ENCODE measurements around the gene CCDC85C. TPM values are rescaled to one million over a fixed set of nuclear protein-coding genes. Genes with fewer than 3 reads are reported as not detected.

The CCDC85C gene
- total and polyA plus RNA-seq, 10 of the 15 experiments (the other 5 are each of a cell fraction or from before 2014, with no cell fraction given): 0.03 to 3.6 (median 1.1) TPM

- ChIA-PET SMC1A (ENCODE audit: uncharacterized antibody, unreplicated experiment) (interaction anchor here (1.3 kb wide), 1 partner anchor 15 kb away, joined by 3 read pairs; no protein-coding TSS in a partner anchor), RAD21 (ENCODE audit: unreplicated experiment) (no interaction called here), CTCF (no interaction called here), POLR2A (interaction anchor here (0.5 kb wide), 1 partner anchor 46 kb away, joined by 3 read pairs; no protein-coding TSS in a partner anchor)
- TF ChIP-seq PML (IDR thresholded peaks at IDR 0.05; ENCODE audit: low read length): no peak
- no peak for TF ChIP-seq BCL11A (IDR thresholded peaks at IDR 0.05; ENCODE audit: low read depth, low read length)
- TF ChIP-seq RFX5 (IDR thresholded peaks at IDR 0.05; ENCODE audit: low read depth, low read length): no peak
- TF ChIP-seq IRF5 (IDR thresholded peaks at IDR 0.05; ENCODE audit: borderline replicate concordance): no peak
- TF ChIP-seq POLR2AphosphoS5 (IDR thresholded peaks at IDR 0.05; ENCODE audit: low read length): no peak
- Histone ChIP-seq H3K9ac (ENCODE audit: control insufficient read depth, insufficient read depth, low read length) (no peak overlapping the region), H3K36me3 (ENCODE audit: control insufficient read depth in 2 of 2, insufficient read depth in 2 of 2, low read length in 1 of 2) (no peaks in the 10 kb centered on the region), H3K4me2 (ENCODE audit: control insufficient read depth, insufficient read depth) (no peak overlapping the region), H3K9me3 (replicated peaks; ENCODE audit: control insufficient read depth, insufficient read depth, low read length) (no peaks in the 10 kb centered on the region), H4K20me1 (ENCODE audit: control insufficient read depth, insufficient read depth) (no peaks in the 10 kb centered on the region), H3K27me3 (replicated peaks in 1 of 2; ENCODE audit: control insufficient read depth in 2 of 2, insufficient read depth in 2 of 2, low read length in 1 of 2) (no peaks in the 10 kb centered on the region), H3K27ac (ENCODE audit: control insufficient read depth, insufficient read depth) (no peak overlapping the region), H2AFZ (ENCODE audit: control insufficient read depth, low read depth, low read length) (no peak overlapping the region), H3K4me3 (no peak overlapping the region), H3K4me1 (ENCODE audit: control insufficient read depth, insufficient read depth, low read length) (no peaks in the 10 kb centered on the region), H3K79me2 (ENCODE audit: control insufficient read depth, insufficient read depth, low read length) (no peaks in the 10 kb centered on the region)
- FAIRE-seq (no peak), DNase-seq (ENCODE audit: low read depth, low spot score) (no peak), ATAC-seq (no peak)
- WGBS (ENCODE audit: insufficient coverage, insufficient replicate concordance, low lambda C conversion rate, missing lambda C conversion rate): 8% methylated on average over 4 of the region's 4 CpGs
- in situ Hi-C loops (cut with MboI) (no loop called here), intact Hi-C loops (cut with micrococcal nuclease; ENCODE audit: unreplicated experiment) (no loop called here)
- no TSS peak for BruUV-seq (replicated peaks)
These were observed 60.6 kb downstream of the CCDC85C start for GRCh38 chr14:99543370-99543769.

DNA sequence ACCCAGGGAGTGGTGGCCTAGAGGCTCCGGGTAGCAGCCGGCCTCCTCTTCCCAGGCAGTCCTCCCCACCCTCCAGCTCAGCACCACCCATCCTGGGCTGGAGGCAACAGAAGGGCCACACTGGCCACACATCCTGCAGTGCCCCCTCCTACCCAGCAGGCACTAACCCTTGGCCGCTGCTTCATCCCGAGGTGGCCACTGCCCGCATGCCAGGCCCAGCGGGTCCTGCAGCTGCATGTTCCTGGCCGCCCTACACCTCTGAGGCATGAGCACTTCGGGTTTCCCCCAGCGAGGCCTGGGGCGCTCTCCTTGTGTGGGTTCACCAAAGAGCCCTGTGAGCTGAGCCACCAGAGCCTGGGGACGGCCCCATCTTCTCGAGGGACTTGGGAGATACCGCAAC lies 61.4 kb downstream of the CCDC85C start:
- ATAC-seq: no peak
- 50% methylated on average over 13 of the region's 13 CpGs for WGBS (ENCODE audit: insufficient coverage, insufficient replicate concordance, low lambda C conversion rate, missing lambda C conversion rate)
- ChIA-PET POLR2A (no interaction called here), SMC1A (ENCODE audit: uncharacterized antibody, unreplicated experiment) (no interaction called here), RAD21 (ENCODE audit: unreplicated experiment) (no interaction called here), CTCF (interaction anchor here (0.7 kb wide), 1 partner anchor 9 kb away, joined by 3 read pairs; no protein-coding TSS in a partner anchor)
- H2AFZ ChIP-seq (ENCODE audit: control insufficient read depth, low read depth, low read length): no peak overlapping the region
- H3K9me3 ChIP-seq (replicated peaks; ENCODE audit: control insufficient read depth, insufficient read depth, low read length): no peaks in the 10 kb centered on the region
- no peaks in the 10 kb centered on the region for H3K36me3 ChIP-seq (ENCODE audit: control insufficient read depth in 2 of 2, insufficient read depth in 2 of 2, low read length in 1 of 2)
- intact Hi-C loops (cut with micrococcal nuclease; ENCODE audit: unreplicated experiment) (no loop called here), in situ Hi-C loops (cut with MboI) (no loop called here)
- no peak for DNase-seq (ENCODE audit: low read depth, low spot score)
- TF ChIP-seq, protein P1, sequence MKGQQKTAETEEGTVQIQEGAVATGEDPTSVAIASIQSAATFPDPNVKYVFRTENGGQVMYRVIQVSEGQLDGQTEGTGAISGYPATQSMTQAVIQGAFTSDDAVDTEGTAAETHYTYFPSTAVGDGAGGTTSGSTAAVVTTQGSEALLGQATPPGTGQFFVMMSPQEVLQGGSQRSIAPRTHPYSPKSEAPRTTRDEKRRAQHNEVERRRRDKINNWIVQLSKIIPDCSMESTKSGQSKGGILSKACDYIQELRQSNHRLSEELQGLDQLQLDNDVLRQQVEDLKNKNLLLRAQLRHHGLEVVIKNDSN (IDR thresholded peaks at IDR 0.05; ENCODE audit: borderline replicate concordance, extremely low read length, insufficient read depth, low read depth, low read length): no peak
- TF ChIP-seq ZNF217 (IDR thresholded peaks at IDR 0.05) (no peak), SPI1 (IDR thresholded peaks at IDR 0.05; ENCODE audit: borderline replicate concordance, insufficient read depth, low read depth, low read length) (no peak)
- TF ChIP-seq, protein P2, sequence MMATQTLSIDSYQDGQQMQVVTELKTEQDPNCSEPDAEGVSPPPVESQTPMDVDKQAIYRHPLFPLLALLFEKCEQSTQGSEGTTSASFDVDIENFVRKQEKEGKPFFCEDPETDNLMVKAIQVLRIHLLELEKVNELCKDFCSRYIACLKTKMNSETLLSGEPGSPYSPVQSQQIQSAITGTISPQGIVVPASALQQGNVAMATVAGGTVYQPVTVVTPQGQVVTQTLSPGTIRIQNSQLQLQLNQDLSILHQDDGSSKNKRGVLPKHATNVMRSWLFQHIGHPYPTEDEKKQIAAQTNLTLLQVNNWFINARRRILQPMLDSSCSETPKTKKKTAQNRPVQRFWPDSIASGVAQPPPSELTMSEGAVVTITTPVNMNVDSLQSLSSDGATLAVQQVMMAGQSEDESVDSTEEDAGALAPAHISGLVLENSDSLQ (IDR thresholded peaks at IDR 0.05): no peak
- FAIRE-seq: no peak
- H3K27me3 ChIP-seq (replicated peaks in 1 of 2; ENCODE audit: control insufficient read depth in 2 of 2, insufficient read depth in 2 of 2, low read length in 1 of 2): no peaks in the 10 kb centered on the region
- no peaks in the 10 kb centered on the region for H3K79me2 ChIP-seq (ENCODE audit: control insufficient read depth, insufficient read depth, low read length)
- H3K27ac ChIP-seq (ENCODE audit: control insufficient read depth, insufficient read depth): no peak overlapping the region
- H3K4me3 ChIP-seq: no peak overlapping the region
- BruUV-seq (replicated peaks): no TSS peak
- no peak overlapping the region for H3K9ac ChIP-seq (ENCODE audit: control insufficient read depth, insufficient read depth, low read length)
- no peaks in the 10 kb centered on the region for H3K4me1 ChIP-seq (ENCODE audit: control insufficient read depth, insufficient read depth, low read length)
- H3K4me2 ChIP-seq (ENCODE audit: control insufficient read depth, insufficient read depth): no peak overlapping the region
- no peaks in the 10 kb centered on the region for H4K20me1 ChIP-seq (ENCODE audit: control insufficient read depth, insufficient read depth)

Data from GM12878 (cell line).